ENCODE measurements around the gene FXYD7. TPM values are rescaled to one million over a fixed set of nuclear protein-coding genes. Genes with fewer than 3 reads are reported as not detected.

FXYD7 gene
- polyA plus RNA-seq, 1 donor (not counting 4 experiments of a cell fraction or from before 2014, with no cell fraction given): not detected

DNA sequence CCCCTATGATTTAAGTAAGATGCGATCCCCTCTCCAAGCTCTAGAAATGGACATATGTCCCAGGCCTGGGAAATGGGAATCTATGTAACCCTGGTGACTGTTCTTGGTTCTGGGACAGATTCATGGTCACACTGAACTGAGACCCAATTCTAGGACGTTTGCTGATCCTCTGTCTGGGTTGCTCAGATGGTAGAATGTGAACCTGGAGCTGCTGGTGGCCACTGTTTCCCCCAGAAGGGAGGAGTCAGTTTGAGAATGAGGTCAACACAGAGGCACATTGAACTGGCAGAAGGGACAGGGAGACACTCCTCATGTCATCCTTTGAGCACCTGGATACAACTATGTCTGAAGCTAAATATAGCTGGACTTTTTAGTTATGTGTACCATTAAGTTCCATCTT is 56.4 kb downstream of the FXYD7 start:
- H3K9me3 ChIP-seq (ENCODE audit: control insufficient read depth, low read depth, low read length): no peaks in the 10 kb centered on the region
- dilution Hi-C loops (cut with MboI; ENCODE audit: extremely low pct_ligation_motif_present, low sequenced_read_pairs): no loop called here
- FAIRE-seq: no peak

GRCh38 chr19:35202722-35203688 is 60.0 kb downstream of the FXYD7 start:
- FAIRE-seq: no peak
- dilution Hi-C loops (cut with MboI; ENCODE audit: extremely low pct_ligation_motif_present, low sequenced_read_pairs): no loop called here
- DNase-seq (ENCODE audit: low read depth, low spot score): no peak

More for the DNA sequence above, 56.4 kb downstream of the FXYD7 start:
- no peak overlapping the region for H3K27ac ChIP-seq (ENCODE audit: control insufficient read depth, insufficient read depth, low read length)
- no peak overlapping the region for H3K4me2 ChIP-seq (ENCODE audit: control insufficient read depth, extremely low read depth, insufficient read depth, low read depth, low read length)
- no peak overlapping the region for H2AFZ ChIP-seq (ENCODE audit: control insufficient read depth, low read length)
- H3K4me1 ChIP-seq (ENCODE audit: control insufficient read depth, extremely low read depth, insufficient read depth, low read length): no peaks in the 10 kb centered on the region
- no peaks in the 10 kb centered on the region for H3K9me1 ChIP-seq (ENCODE audit: control insufficient read depth, extremely low read depth, insufficient read depth, low read length)
- H3K79me2 ChIP-seq (ENCODE audit: control insufficient read depth, insufficient read depth, low read length): no peaks in the 10 kb centered on the region
- DNase-seq (ENCODE audit: low read depth, low spot score): no peak
- no peaks in the 10 kb centered on the region for H3K27me3 ChIP-seq (ENCODE audit: control insufficient read depth, extremely low read depth, insufficient read depth, low read length)
- no peak overlapping the region for H3K4me3 ChIP-seq (ENCODE audit: control insufficient read depth in 2 of 3, extremely low read depth in 1 of 3, insufficient read depth in 2 of 3, low read depth in 1 of 3, low read length in 3 of 3)
- no peaks in the 10 kb centered on the region for H3K36me3 ChIP-seq (ENCODE audit: control insufficient read depth in 2 of 2, extremely low read depth in 1 of 2, insufficient read depth in 2 of 2, low read length in 2 of 2)
- no peaks in the 10 kb centered on the region for H4K20me1 ChIP-seq (ENCODE audit: control insufficient read depth, extremely low read depth, insufficient read depth, low read length)
- TF ChIP-seq, protein P1, sequence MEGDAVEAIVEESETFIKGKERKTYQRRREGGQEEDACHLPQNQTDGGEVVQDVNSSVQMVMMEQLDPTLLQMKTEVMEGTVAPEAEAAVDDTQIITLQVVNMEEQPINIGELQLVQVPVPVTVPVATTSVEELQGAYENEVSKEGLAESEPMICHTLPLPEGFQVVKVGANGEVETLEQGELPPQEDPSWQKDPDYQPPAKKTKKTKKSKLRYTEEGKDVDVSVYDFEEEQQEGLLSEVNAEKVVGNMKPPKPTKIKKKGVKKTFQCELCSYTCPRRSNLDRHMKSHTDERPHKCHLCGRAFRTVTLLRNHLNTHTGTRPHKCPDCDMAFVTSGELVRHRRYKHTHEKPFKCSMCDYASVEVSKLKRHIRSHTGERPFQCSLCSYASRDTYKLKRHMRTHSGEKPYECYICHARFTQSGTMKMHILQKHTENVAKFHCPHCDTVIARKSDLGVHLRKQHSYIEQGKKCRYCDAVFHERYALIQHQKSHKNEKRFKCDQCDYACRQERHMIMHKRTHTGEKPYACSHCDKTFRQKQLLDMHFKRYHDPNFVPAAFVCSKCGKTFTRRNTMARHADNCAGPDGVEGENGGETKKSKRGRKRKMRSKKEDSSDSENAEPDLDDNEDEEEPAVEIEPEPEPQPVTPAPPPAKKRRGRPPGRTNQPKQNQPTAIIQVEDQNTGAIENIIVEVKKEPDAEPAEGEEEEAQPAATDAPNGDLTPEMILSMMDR (optimal IDR thresholded peaks at IDR 0.05 in 1 of 3, IDR thresholded peaks at IDR 0.05 in 1 of 3, conservative IDR thresholded peaks at IDR 0.05 in 1 of 3; ENCODE audit: extremely low read depth in 1 of 3, insufficient read depth in 2 of 3, low read length in 3 of 3): no peak
- no peak for TF ChIP-seq EZH2 (IDR thresholded peaks at IDR 0.05; ENCODE audit: low read length)
- no peak overlapping the region for H3K9ac ChIP-seq (ENCODE audit: control insufficient read depth, extremely low read depth, insufficient read depth, low read length)

More at GRCh38 chr19:35202722-35203688, 60.0 kb downstream of the FXYD7 start:
- no peaks in the 10 kb centered on the region for H3K9me3 ChIP-seq (ENCODE audit: control insufficient read depth, low read depth, low read length)
- no peak overlapping the region for H3K27ac ChIP-seq (ENCODE audit: control insufficient read depth, insufficient read depth, low read length)
- no peaks in the 10 kb centered on the region for H3K36me3 ChIP-seq (ENCODE audit: control insufficient read depth in 2 of 2, extremely low read depth in 1 of 2, insufficient read depth in 2 of 2, low read length in 2 of 2)
- H4K20me1 ChIP-seq (ENCODE audit: control insufficient read depth, extremely low read depth, insufficient read depth, low read length): no peaks in the 10 kb centered on the region
- no peaks in the 10 kb centered on the region for H3K9me1 ChIP-seq (ENCODE audit: control insufficient read depth, extremely low read depth, insufficient read depth, low read length)
- H3K4me1 ChIP-seq (ENCODE audit: control insufficient read depth, extremely low read depth, insufficient read depth, low read length): no peaks in the 10 kb centered on the region
- H2AFZ ChIP-seq (ENCODE audit: control insufficient read depth, low read length): no peak overlapping the region
- H3K9ac ChIP-seq (ENCODE audit: control insufficient read depth, extremely low read depth, insufficient read depth, low read length): no peak overlapping the region
- H3K4me2 ChIP-seq (ENCODE audit: control insufficient read depth, extremely low read depth, insufficient read depth, low read depth, low read length): no peak overlapping the region
- no peaks in the 10 kb centered on the region for H3K79me2 ChIP-seq (ENCODE audit: control insufficient read depth, insufficient read depth, low read length)
- H3K4me3 ChIP-seq (ENCODE audit: control insufficient read depth in 2 of 3, extremely low read depth in 1 of 3, insufficient read depth in 2 of 3, low read depth in 1 of 3, low read length in 3 of 3): no peak overlapping the region
- no peak for TF ChIP-seq EZH2 (IDR thresholded peaks at IDR 0.05; ENCODE audit: low read length)
- TF ChIP-seq, protein P1 (optimal IDR thresholded peaks at IDR 0.05 in 1 of 3, IDR thresholded peaks at IDR 0.05 in 1 of 3, conservative IDR thresholded peaks at IDR 0.05 in 1 of 3; ENCODE audit: extremely low read depth in 1 of 3, insufficient read depth in 2 of 3, low read length in 3 of 3): no peak
- H3K27me3 ChIP-seq (ENCODE audit: control insufficient read depth, extremely low read depth, insufficient read depth, low read length): no peaks in the 10 kb centered on the region

Small RNAs within 50 kb of the gene (small RNA-seq; reads per million reads assigned to genes)
- gene AC020907.2 (ENCODE audit: insufficient read length in 3 of 3, low read depth in 3 of 3, low replicate concordance in 1 of 3): 0 reads per million in 3 experiments

Other genes starting within 250 kb of the FXYD7 start
- 2.8 to 4.6 TPM (median 4.1 TPM) in 3 replicates for gene ZNF30, start 216.4 kb upstream of the FXYD7 start, polyA plus RNA-seq
- 1.9 to 2.5 TPM (median 2.0 TPM) in 3 replicates for gene ZNF792, start 179.0 kb upstream of the FXYD7 start, polyA plus RNA-seq
- 22.1 to 26.8 TPM (median 24.6 TPM) in 3 replicates for gene GRAMD1A, start 142.9 kb upstream of the FXYD7 start, polyA plus RNA-seq
- gene SCN1B, start 112.8 kb upstream of the FXYD7 start, polyA plus RNA-seq: 0.30 to 0.46 TPM (median 0.45 TPM) in 3 replicates
- gene HPN, start 101.5 kb upstream of the FXYD7 start, polyA plus RNA-seq: not detected in 3 replicates
- 563 to 2,415 TPM (median 851 TPM) in 3 replicates for gene FXYD3, start 27.4 kb upstream of the FXYD7 start, polyA plus RNA-seq
- gene LGI4, start 8.2 kb upstream of the FXYD7 start, polyA plus RNA-seq: 0.01 to 0.14 TPM (median 0.10 TPM) in 3 replicates
- gene FXYD1, start 4.4 kb upstream of the FXYD7 start, polyA plus RNA-seq: 0.14 to 0.23 TPM (median 0.19 TPM) in 3 replicates
- gene FXYD5, start 11.5 kb downstream of the FXYD7 start, polyA plus RNA-seq: 82.5 to 457 TPM (median 122 TPM) in 3 replicates
- gene FAM187B, start 85.5 kb downstream of the FXYD7 start, polyA plus RNA-seq: not detected in 3 replicates
- gene LSR, start 105.7 kb downstream of the FXYD7 start, polyA plus RNA-seq: 51.3 to 101 TPM (median 79.2 TPM) in 3 replicates
- gene USF2, start 125.7 kb downstream of the FXYD7 start, polyA plus RNA-seq: 51.2 to 82.7 TPM (median 53.8 TPM) in 3 replicates
- gene HAMP, start 139.3 kb downstream of the FXYD7 start, polyA plus RNA-seq: not detected in 3 replicates
- gene MAG, start 148.9 kb downstream of the FXYD7 start, polyA plus RNA-seq: not detected in 3 replicates
- 0.06 to 0.42 TPM (median 0.26 TPM) in 3 replicates for gene CD22, start 185.9 kb downstream of the FXYD7 start, polyA plus RNA-seq
- gene FFAR1, start 204.6 kb downstream of the FXYD7 start, polyA plus RNA-seq: not detected in 3 replicates
- not detected in 3 replicates for gene FFAR3, start 215.2 kb downstream of the FXYD7 start, polyA plus RNA-seq
- gene GPR42, start 227.8 kb downstream of the FXYD7 start, polyA plus RNA-seq: not detected in 3 replicates